Hematopoietic multipotent progenitor cell treated with erythropoietin and hydrocortisone succinate and interleukin-3 and kit ligand, for 17 days (in vitro differentiated cells): Measurements from ENCODE around the gene APOE.
"Not testable (repeated sequence)": the region's sequence is repeated elsewhere in the genome, so short reads cannot be mapped to it uniquely, and the experiment has no call there.

Experiments
- DNase-seq: peaks from one replicate; pipeline ENCODE4 v3.0.0-alpha.2; 2015; ENCODE audit warnings: low spot score

APOE gene

DNA sequence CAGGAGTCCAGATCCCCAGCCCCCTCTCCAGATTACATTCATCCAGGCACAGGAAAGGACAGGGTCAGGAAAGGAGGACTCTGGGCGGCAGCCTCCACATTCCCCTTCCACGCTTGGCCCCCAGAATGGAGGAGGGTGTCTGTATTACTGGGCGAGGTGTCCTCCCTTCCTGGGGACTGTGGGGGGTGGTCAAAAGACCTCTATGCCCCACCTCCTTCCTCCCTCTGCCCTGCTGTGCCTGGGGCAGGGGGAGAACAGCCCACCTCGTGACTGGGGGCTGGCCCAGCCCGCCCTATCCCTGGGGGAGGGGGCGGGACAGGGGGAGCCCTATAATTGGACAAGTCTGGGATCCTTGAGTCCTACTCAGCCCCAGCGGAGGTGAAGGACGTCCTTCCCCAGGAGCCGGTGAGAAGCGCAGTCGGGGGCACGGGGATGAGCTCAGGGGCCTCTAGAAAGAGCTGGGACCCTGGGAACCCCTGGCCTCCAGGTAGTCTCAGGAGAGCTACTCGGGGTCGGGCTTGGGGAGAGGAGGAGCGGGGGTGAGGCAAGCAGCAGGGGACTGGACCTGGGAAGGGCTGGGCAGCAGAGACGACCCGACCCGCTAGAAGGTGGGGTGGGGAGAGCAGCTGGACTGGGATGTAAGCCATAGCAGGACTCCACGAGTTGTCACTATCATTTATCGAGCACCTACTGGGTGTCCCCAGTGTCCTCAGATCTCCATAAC, at the start of gene APOE:
APOE (plus strand) TSS at position 360 of the 724 bp plus-strand sequence. CDS start 829 bp downstream, outside the sequence.
- DNase-seq: no peak

DNA sequence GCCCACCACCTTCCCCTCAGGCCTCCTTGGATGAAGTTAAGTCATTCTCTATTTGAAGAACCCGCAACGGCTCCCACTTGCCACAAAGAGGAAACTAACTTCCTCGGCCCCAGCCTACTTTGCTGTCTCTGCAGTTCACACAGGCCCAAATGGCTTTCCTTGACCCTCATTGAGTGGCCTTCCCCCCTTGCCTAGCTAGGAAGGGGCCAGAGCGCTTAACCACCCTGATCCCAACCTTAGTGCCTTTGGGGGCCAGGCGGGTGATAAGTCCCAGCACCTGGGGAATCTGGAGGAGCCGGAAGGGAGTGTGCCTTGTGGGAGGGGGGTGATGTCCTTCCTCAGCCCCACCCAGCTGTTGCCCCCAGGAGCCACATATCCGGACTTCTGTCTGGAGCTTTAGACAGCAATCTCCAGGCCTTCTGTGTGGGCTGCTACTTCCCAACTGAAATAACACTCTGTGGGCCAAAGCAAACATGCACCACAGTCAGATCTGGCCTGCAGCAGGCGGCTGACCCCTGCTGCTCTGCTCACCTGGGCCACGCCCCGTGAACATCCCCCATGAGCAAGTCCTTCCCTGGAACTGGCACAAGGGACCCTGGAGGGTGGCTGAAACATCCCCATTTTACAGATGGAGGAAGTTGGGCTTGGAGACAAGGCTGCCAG, 49.0 kb upstream of the APOE start:
- no peak for DNase-seq

DNA sequence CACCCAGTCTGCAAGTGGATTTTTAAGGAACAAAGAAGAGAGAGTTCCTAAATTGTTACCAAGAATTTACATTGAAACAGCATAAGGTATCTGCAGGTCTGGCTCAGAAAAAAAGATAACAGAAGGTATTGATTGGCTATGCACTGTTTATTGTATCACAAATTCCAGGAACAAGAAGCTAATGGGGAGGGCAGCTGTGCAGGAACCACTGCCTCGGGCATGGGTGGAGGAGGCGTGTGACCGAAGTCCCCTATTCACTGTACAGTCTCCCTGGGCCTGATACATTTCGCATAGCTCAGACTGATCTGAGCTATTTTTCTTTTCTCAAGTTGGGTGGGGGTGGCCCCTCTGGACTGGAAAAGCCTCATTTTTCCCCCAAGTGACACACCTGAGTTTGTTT, 47.8 kb upstream of the APOE start:
- no peak for DNase-seq

DNA sequence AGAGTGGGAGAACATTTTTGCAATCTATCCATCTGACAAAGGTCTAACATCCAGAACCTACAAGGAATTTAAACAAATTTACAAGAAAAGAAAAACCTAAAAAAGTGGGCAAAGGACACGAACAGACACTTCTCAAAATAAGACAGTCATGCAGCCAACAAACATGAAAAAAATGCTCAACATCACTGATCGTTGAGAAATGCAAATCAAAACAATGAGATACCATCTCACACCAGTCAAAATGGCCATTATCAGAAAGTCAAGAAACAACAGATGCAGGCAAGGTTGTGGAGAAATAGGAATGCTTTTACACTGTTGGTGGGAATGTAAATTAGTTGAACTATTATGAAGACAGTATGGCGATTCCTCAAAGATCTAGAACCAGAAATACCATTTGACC, 44.0 kb upstream of the APOE start:
- DNase-seq: not testable (repeated sequence)

DNA sequence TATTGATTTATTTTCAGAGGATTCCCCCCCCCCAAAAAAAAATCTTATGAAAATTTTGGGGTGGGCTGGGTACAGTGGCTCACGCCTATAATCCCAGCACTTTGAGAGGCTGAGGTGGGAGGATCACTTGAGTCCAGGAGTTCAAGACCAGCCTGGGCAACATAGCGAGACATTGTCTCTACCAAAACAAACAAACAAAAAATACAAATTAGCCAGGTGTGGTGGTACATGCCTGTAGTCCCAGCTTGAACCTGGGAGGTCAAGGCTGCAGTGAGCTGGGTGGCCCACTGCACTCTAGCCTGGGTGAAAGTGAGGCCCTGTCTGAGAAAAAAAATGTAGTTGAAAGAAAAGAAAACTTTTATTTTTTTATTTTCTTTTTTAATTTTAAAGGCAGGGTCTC, 41.6 kb upstream of the APOE start:
- no peak for DNase-seq

DNA sequence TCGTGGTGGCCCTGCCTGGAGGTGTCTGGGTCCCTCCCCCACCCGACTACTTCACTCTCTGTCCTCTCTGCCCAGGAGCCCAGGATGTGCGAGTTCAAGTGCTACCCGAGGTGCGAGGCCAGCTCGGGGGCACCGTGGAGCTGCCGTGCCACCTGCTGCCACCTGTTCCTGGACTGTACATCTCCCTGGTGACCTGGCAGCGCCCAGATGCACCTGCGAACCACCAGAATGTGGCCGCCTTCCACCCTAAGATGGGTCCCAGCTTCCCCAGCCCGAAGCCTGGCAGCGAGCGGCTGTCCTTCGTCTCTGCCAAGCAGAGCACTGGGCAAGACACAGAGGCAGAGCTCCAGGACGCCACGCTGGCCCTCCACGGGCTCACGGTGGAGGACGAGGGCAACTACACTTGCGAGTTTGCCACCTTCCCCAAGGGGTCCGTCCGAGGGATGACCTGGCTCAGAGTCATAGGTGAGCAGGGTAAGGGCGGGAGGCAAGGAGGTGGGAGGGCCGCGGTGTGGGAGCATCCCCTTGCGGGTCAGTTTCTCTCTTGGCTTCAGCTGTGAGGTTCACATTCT, 40.3 kb upstream of the APOE start:
- DNase-seq: no peak

DNA sequence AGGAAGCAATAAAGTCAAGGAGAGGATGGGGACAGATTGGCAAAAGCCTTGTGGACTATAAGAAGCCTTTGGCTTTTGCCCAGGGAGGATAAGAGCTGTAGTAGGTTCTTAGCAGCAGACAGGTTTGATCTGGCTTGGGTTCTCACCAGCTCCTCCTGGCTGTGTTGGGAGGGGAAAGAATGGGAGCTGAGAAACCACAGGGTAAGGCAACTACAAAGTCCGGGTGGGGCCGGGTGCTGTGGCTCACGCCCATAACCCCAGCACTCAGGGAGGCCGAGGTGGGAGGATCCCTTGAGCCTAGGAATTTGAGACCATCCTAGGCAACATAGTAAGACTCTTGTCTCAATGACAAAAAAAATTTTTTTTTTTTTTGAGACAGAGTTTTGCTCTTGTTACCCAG, 38.9 kb upstream of the APOE start:
- no peak for DNase-seq

DNA sequence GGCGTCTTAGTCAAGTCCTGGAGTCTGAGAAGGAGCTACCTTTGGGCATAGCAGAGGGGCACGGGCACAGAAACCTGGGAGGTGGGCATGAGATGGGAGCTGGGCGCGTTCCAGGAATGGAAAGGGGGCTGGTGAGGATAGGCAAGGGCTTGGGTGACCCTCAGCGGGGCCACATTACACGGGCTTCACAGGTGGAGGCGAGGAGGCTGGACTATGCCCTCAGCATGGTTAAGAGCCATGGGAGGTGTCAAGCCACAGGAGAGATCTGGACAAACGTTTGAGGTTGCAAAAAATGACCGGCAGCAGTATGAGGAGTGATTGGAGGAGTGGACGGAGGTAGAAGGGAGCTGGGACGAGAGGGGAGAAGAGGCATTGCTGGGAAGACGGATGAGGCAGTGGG, 38.0 kb upstream of the APOE start:
- no peak for DNase-seq

DNA sequence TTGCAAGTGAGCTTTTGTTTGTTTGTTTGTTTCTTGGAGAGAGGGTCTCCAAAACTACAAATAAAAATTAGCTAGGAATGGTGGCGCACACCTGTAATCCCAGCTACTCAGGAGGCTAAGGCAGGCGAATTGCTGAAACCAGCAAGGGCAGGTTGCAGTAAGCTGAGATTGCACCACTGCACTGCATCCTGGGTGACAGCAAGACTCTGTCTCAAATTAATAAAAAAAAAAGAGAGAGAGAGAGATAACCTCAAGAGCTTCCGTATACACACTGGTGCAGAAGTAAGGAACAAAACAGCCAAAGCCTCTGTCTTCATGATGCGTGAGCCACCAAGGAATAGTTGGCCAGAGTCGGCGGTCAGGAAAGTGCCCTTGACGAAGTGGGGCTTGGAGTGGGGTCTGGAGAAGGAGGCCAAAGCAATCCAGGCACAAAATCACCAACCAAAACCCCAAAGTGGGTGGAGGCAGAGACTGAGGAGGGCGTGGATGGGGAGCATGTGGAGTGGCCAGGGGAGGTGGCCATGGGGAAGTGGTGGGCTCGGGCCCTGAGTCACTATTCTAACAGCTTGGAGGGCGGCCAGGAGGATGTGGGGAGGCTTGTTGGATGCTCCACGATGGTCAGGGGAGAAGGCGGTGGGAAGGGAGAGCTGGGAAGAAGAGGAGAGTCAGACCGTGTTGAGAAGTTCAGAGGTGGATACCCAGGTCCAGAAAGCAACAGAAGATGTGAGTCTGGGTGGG, 35.7 kb upstream of the APOE start:
- no peak for DNase-seq

DNA sequence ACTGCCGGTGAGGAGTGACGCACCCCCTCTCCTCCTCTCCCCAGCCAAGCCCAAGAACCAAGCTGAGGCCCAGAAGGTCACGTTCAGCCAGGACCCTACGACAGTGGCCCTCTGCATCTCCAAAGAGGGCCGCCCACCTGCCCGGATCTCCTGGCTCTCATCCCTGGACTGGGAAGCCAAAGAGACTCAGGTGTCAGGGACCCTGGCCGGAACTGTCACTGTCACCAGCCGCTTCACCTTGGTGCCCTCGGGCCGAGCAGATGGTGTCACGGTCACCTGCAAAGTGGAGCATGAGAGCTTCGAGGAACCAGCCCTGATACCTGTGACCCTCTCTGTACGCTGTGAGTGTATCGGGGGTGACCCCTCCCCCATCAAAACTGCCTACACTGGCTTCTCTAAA, 33.8 kb upstream of the APOE start:
- no peak for DNase-seq

DNA sequence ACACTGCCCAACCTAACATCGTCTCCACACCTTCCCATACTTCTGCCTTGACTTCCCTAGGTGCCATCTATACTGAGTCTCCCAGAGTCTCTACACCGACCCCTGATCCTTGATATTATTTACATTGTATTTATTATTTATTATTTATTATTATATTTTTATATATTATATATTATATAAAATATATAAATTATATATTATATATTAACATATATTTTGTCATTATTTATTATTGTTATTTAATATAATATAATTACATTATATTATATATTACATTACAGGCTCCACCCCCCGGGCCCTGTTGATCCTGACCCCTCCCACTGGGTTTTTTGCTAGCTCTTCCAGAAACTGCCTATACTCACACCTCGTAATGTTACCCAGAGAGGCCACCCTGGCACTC, 32.9 kb upstream of the APOE start:
- no peak for DNase-seq

DNA sequence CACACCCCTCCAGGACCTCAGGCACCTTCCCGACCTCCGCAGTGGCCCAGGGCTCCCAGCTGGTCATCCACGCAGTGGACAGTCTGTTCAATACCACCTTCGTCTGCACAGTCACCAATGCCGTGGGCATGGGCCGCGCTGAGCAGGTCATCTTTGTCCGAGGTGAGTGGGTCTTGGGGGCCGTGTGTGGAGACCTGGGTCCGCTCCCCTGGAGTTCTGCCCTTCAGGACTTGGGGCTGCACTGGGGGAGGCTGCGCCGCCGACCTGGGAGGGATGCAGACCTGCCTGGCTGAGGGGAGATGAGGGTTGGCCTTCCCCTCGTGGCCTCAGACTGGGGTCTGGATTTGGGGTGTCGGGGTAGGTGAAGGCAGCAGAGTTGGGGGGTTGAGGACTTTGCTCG, 31.3 kb upstream of the APOE start:
- DNase-seq: no peak

DNA sequence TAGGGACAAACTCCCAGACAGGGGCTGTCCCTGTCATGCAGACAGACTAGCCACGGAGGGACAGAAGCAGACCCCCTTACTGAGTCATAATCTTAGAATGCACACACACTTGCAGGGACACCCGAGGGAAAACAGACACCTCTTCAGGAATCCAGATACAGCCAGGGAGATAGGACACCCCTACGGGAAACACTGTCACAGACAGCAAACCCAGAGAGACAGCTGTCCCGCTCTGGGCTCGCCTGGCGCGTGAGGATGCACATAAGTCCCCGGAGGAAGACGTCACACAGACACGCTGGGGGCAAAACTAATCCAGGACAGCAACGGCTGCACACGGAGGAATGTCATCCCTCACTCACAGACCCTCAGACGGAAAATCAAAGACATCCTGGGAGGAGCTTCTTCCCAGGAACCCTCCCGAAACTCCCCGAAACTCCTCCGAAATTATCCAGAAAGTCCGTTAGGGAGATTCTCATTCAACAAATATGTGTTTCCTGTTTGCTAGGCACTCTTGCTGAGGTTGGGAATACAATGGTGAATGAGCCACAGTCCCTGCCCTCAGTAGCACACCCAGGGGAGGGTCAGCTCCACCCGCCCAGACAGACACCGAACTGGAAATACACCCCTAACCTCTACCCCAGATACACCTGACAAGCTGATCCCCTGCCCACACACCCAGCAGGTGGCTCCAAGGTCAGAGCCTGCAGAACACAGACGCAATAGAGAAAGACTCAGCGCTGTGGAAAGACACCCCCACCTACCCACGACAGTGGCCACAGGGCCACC, 29.7 kb upstream of the APOE start:
- no peak for DNase-seq

DNA sequence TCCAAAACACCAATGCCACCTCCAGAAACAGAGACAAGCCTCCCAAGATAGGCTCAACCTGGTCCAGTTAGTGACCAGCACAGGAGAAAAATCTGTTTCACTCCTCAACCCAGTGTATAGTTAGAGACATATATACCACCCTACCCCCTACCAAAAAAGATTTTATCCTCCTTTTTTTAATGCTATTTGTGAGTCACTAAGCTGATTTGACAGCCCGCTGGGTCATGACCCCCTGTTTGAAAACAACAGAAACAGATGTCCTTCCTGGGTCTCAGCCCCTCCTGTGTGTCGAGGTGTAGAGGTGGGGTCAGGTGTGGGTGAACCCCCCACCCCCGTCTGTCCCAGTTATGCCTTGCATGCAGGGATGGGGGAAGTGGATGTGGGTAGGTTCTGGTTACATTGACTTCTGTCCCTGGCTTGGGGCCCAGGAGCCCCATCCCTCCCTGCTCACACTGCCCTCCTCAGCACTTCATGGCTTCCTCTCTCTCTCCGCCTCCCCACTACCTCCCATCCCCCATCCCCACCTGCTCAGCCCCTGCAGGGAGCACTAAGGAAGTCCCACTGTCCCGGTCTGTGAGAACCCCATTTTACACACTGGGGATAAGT, 28.6 kb upstream of the APOE start:
- no peak for DNase-seq

DNA sequence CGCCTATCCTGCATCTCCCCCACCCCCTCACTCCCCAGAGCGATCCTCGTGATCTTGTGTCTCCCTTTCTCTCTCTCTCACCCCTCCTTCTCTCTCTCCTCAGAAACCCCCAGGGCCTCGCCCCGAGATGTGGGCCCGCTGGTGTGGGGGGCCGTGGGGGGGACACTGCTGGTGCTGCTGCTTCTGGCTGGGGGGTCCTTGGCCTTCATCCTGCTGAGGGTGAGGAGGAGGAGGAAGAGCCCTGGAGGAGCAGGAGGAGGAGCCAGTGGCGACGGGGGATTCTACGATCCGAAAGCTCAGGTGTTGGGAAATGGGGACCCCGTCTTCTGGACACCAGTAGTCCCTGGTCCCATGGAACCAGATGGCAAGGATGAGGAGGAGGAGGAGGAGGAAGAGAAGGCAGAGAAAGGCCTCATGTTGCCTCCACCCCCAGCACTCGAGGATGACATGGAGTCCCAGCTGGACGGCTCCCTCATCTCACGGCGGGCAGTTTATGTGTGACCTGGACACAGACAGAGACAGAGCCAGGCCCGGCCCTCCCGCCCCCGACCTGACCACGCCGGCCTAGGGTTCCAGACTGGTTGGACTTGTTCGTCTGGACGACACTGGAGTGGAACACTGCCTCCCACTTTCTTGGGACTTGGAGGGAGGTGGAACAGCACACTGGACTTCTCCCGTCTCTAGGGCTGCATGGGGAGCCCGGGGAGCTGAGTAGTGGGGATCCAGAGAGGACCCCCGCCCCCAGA, 27.3 kb upstream of the APOE start:
- DNase-seq: no peak

DNA sequence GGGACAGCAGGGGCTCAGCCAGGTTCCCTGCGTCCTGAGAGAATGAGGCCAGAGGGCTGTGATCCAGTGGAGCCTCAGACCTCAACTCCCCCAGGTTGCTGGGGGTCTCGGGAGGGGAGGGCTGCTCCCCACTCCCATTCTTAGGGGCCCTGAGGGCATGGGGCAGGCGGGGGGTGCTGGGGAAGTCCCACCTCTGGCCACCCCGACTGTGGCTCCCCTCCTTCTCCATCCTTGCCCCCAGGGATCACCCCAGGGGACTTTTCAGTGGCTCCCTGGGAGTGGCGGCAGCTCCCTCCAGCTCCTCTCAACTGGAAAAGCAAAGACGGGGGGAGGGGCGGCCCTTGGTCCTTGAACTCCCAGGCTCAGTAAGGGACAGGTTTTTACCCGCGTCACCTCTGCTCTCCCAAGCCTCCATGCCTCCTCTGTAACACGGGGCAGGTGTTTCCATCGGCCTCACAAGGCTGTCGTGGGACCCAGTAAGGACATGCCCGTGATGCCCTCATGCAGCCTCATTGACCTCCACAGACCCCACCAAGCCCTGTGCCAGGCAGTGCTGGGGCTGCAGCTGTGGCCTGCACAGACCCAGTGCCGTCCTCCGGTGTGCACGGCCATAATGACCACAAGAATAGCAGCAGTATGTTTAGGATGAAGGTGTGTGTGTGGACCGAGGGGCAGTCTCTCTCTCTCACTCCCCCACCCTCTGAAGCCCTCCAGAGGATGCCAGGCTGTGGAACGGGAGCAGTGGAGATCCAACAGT, 26.1 kb upstream of the APOE start:
- no peak for DNase-seq

DNA sequence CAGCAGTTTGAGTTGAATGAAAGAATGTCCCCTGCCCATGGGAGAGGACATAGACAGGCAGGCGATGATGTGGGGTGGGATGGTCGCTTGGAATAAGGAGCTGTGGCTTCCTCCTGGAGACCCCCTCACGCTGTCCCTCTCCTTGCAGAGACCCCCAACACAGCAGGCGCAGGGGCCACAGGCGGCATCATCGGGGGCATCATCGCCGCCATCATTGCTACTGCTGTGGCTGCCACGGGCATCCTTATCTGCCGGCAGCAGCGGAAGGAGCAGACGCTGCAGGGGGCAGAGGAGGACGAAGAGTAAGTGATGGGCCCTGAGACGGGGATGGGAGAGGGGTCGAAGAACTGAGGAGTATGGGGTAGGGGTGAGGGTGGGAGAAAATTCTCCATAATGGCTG, 23.5 kb upstream of the APOE start:
- no peak for DNase-seq

DNA sequence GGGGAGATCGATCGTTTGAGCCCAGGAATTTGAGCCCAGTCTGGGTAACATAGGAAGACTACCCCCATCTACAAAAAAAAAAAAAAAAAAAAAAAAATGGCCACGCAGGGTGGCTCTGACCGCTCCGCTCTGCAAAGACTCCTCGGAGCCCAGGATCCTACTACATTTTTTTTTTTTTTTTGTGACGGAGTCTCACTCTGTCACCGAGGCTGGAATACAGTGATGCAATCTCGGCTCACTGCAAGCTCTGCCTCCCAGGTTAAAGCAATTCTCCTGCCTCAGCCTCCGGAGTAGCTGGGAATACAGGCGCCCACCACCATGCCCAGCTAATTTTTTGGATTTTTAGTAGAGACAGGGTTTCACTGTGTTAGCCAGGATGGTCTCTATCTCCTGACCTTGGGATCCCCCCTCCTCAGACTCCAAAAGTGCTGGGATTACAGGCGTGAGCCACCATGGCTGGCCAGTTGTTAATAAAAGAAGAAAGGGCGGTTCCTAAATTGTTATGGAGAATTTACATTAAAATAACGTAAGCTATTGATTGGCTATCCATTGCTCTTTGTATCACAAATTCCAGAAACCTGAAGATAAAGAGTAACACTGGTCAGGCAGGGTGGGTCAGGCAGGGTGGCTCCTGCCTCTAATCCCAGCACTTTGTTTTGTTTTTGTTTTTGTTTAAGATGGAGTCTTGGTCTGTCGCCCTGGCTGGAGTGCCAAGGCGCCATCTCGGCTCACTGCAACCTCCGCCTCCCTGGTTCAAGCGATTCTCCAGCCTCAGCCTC, 22.8 kb upstream of the APOE start:
- not testable (repeated sequence) for DNase-seq

DNA sequence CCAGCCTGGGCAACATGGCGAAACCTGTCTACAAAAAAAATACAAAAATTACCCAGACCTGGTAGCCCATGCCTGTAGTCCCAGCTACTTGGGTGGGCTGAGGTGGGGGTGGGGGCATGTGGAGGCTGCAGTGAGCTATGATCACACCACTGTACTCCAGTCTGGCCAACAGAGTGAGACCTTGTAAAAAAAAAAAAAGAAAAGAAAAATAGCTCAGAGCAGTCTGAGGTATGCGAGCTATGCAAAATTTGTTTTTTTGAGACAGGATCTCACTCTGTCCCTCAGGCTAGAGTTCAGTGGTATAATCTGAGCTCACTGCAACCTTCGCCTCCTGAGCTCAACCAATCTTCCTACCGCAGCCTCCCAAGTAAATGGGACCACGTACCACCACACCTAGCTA, 21.7 kb upstream of the APOE start:
- DNase-seq: no peak
